ENCODE results near the gene PLEKHB1. TPM values are rescaled to one million over a fixed set of nuclear protein-coding genes. Genes with fewer than 3 reads are reported as not detected.

Gene PLEKHB1
- total and polyA plus RNA-seq, 2 experiments from 2014 or later, result not detected

- DNase-seq, result no peak
- no peak overlapping the region for H2AFZ ChIP-seq
- H3K4me1 ChIP-seq (ENCODE audit: insufficient read depth), result no peaks in the 10 kb centered on the region
- TF ChIP-seq EZH2 (IDR thresholded peaks at IDR 0.05; ENCODE audit: insufficient read depth, poor library complexity, severe bottlenecking) (no peak), EZH2phosphoT487 (IDR thresholded peaks at IDR 0.05; ENCODE audit: insufficient read depth, low read depth) (no peak)
- no peaks in the 10 kb centered on the region for H3K79me2 ChIP-seq (ENCODE audit: insufficient read depth)
- no peaks in the 10 kb centered on the region for H3K9me3 ChIP-seq (ENCODE audit: low read depth)
- no peaks in the 10 kb centered on the region for H3K9me2 ChIP-seq (ENCODE audit: insufficient read depth)
- no peak overlapping the region for H3K4me3 ChIP-seq
- peaks cover 7% of the 10 kb centered on the region; the same call in 1 of the 2 replicates for H3K27me3 ChIP-seq (replicated peaks; ENCODE audit: insufficient read depth)
- no peaks in the 10 kb centered on the region for H3F3A ChIP-seq (ENCODE audit: insufficient read depth)
- H4K20me1 ChIP-seq (ENCODE audit: insufficient read depth), result no peaks in the 10 kb centered on the region
- H3K27ac ChIP-seq, result no peak overlapping the region
- no peak overlapping the region for H3K9ac ChIP-seq
- in situ Hi-C loops (cut with MboI), result no loop called here
- no peaks in the 10 kb centered on the region for H3K36me3 ChIP-seq (ENCODE audit: low read depth)
- H3K4me2 ChIP-seq (ENCODE audit: unreplicated experiment), result no peak overlapping the region
Observed at GRCh38 chr11:73641668-73642067, 4.7 kb upstream of the PLEKHB1 start.

DNA sequence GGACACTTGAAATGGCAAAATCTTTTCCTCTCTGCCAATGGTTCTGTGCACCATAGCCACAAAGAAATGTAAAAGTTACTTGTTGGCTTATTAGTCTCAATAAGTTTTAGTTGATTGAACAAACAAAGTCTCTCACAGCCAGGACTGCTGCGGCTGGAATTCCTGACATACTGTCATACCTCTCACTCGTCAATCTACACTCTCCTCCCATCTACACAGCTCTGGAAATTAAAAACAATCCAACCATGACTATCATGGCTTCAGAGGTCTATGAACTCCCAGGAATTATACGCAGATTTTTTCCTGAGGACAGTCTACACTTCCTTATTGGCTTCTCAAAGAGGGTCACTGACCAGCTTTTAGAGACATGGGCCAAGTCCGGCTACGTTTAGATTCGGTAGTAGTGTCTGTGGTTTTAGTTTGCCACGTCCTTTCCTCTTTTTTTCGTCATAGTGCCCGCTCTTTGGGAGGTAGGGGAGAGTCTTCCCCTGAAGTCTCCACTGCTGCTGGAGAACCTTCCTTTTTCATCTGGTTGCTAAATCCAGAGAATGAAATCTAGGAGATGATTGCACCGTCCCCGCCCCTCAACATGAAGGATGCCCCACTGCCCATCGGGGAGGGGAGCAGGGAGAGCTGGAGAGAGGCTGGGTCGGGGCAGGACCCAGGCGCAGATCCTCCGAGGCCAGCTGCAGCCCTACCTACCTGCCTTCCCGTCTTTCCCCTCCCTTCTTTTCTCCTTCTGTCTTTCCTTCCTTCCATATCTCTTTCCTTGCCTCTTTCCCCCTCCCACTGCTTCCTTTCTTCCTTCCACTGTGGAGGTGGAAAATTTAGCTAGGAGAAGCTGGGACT is 1.0 kb upstream of the PLEKHB1 start:
- in situ Hi-C loops (cut with MboI), result no loop called here
- H3K27ac ChIP-seq, result no peak overlapping the region
- H3K79me2 ChIP-seq (ENCODE audit: insufficient read depth), result no peaks in the 10 kb centered on the region
- H3K9me2 ChIP-seq (ENCODE audit: insufficient read depth), result no peaks in the 10 kb centered on the region
- H3K9ac ChIP-seq, result no peak overlapping the region
- H3F3A ChIP-seq (ENCODE audit: insufficient read depth), result no peaks in the 10 kb centered on the region
- H3K27me3 ChIP-seq (replicated peaks; ENCODE audit: insufficient read depth), result peaks cover 7% of the 10 kb centered on the region
- H3K4me3 ChIP-seq, result no peak overlapping the region
- no peaks in the 10 kb centered on the region for H3K36me3 ChIP-seq (ENCODE audit: low read depth)
- H4K20me1 ChIP-seq (ENCODE audit: insufficient read depth), result no peaks in the 10 kb centered on the region
- H3K4me2 ChIP-seq (ENCODE audit: unreplicated experiment), result no peak overlapping the region
- 41 to 45% methylated on average over 13 to 16 of the region's 16 CpGs for WGBS, 2 experiments (ENCODE audit: low coverage in 1 of 2, low lambda C conversion rate in 2 of 2, missing lambda C conversion rate in 2 of 2)
- H3K9me3 ChIP-seq (ENCODE audit: low read depth), result no peaks in the 10 kb centered on the region
- no peak for TF ChIP-seq EZH2 (IDR thresholded peaks at IDR 0.05; ENCODE audit: insufficient read depth, poor library complexity, severe bottlenecking)
- no peak for TF ChIP-seq EZH2phosphoT487 (IDR thresholded peaks at IDR 0.05; ENCODE audit: insufficient read depth, low read depth)
- H3K4me1 ChIP-seq (ENCODE audit: insufficient read depth), result no peaks in the 10 kb centered on the region
- no peak for DNase-seq
- H2AFZ ChIP-seq, result peak overlapping the region; percentile 54

DNA sequence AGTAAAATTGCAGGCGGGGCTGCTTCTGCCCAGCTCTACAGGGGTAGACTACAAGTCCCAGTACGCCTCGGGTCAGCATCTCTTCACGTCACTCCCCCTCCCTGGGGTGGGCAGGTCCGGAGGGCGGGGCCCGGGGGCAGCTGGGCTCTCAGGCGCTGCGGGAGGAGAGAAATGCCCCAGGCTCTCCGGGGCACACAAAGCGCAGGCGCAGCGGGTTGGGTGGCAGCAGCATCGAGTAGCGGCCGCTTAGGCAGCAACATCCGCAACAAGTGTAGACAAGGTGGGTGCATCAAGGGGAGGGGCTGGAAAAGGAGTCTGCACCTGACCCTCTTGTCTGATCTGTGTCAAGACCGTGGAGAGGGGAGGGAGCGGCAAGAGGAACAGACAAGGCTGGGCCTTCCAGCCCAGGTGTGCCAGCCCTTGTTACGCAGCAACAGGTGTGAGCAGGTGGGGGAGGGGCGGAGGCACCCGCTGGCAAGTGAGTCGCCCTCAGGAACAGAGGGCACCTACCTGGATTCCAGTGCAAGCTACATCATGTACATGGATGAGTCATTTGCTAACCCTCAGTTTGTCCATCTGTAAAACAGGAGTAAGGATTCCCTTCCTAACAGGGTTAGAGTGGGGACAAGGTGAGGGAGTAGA is 1.2 kb downstream of the PLEKHB1 start:
- peak; percentile 80 for DNase-seq
- Histone ChIP-seq H3K4me2 (ENCODE audit: unreplicated experiment) (peak overlapping the region; percentile 44), H3K4me3 (no peak overlapping the region), H3K9me2 (ENCODE audit: insufficient read depth) (no peaks in the 10 kb centered on the region), H3K79me2 (ENCODE audit: insufficient read depth) (no peaks in the 10 kb centered on the region), H3K4me1 (ENCODE audit: insufficient read depth) (no peaks in the 10 kb centered on the region), H3K9ac (no peak overlapping the region), H3K36me3 (ENCODE audit: low read depth) (no peaks in the 10 kb centered on the region), H3K9me3 (ENCODE audit: low read depth) (no peaks in the 10 kb centered on the region), H3F3A (ENCODE audit: insufficient read depth) (no peaks in the 10 kb centered on the region), H3K27me3 (replicated peaks; ENCODE audit: insufficient read depth) (peaks cover 7% of the 10 kb centered on the region; the same call in 1 of the 2 replicates), H3K27ac (no peak overlapping the region), H4K20me1 (ENCODE audit: insufficient read depth) (no peaks in the 10 kb centered on the region), H2AFZ (no peak overlapping the region)
- in situ Hi-C loops (cut with MboI), result no loop called here
- TF ChIP-seq EZH2phosphoT487 (IDR thresholded peaks at IDR 0.05; ENCODE audit: insufficient read depth, low read depth) (no peak), EZH2 (IDR thresholded peaks at IDR 0.05; ENCODE audit: insufficient read depth, poor library complexity, severe bottlenecking) (no peak)
- 28 to 32% methylated on average over 14 to 23 of the region's 23 CpGs for WGBS, 2 experiments (ENCODE audit: low coverage in 1 of 2, low lambda C conversion rate in 2 of 2, missing lambda C conversion rate in 2 of 2)

GRCh38 chr11:73648121-73648520 is 1.7 kb downstream of the PLEKHB1 start:
- in situ Hi-C loops (cut with MboI), result no loop called here

More at GRCh38 chr11:73648121-73648520, 1.7 kb downstream of the PLEKHB1 start:
- Histone ChIP-seq H3K27ac (no peak overlapping the region), H3F3A (ENCODE audit: insufficient read depth) (no peaks in the 10 kb centered on the region), H3K9me3 (ENCODE audit: low read depth) (no peaks in the 10 kb centered on the region), H3K79me2 (ENCODE audit: insufficient read depth) (no peaks in the 10 kb centered on the region), H3K4me3 (no peak overlapping the region), H3K9ac (no peak overlapping the region), H3K4me1 (ENCODE audit: insufficient read depth) (no peaks in the 10 kb centered on the region), H4K20me1 (ENCODE audit: insufficient read depth) (no peaks in the 10 kb centered on the region), H3K36me3 (ENCODE audit: low read depth) (no peaks in the 10 kb centered on the region), H3K27me3 (replicated peaks; ENCODE audit: insufficient read depth) (peaks cover 7% of the 10 kb centered on the region; the same call in 1 of the 2 replicates), H2AFZ (no peak overlapping the region), H3K4me2 (ENCODE audit: unreplicated experiment) (no peak overlapping the region), H3K9me2 (ENCODE audit: insufficient read depth) (no peaks in the 10 kb centered on the region)
- no peak for TF ChIP-seq EZH2phosphoT487 (IDR thresholded peaks at IDR 0.05; ENCODE audit: insufficient read depth, low read depth)
- no peak for TF ChIP-seq EZH2 (IDR thresholded peaks at IDR 0.05; ENCODE audit: insufficient read depth, poor library complexity, severe bottlenecking)
- WGBS, 2 experiments (ENCODE audit: low coverage in 1 of 2, low lambda C conversion rate in 2 of 2, missing lambda C conversion rate in 2 of 2), result 75 to 80% methylated on average over 9 of the region's 9 CpGs
- no peak for DNase-seq

Measured in GM23248 (cell line).